ENCODE results near the gene GRPEL1.

- no peak for TF ChIP-seq CTCF (IDR thresholded peaks at IDR 0.05)
- TF ChIP-seq POLR2A (IDR thresholded peaks at IDR 0.05), result no peak
- TF ChIP-seq POLR2AphosphoS5 (IDR thresholded peaks at IDR 0.05), result no peak
Observed at GRCh38 chr4:7016086-7016485, 51.8 kb downstream of the GRPEL1 start.
